ENCODE results near the gene CNTNAP2. TPM values are rescaled to one million over a fixed set of nuclear protein-coding genes. Genes with fewer than 3 reads are reported as not detected.

Gene CNTNAP2
- total and polyA plus RNA-seq, 2 of the 8 experiments (the other 6 are each of a cell fraction or from before 2014, with no cell fraction given): 27.9 to 71.0 TPM

DNA sequence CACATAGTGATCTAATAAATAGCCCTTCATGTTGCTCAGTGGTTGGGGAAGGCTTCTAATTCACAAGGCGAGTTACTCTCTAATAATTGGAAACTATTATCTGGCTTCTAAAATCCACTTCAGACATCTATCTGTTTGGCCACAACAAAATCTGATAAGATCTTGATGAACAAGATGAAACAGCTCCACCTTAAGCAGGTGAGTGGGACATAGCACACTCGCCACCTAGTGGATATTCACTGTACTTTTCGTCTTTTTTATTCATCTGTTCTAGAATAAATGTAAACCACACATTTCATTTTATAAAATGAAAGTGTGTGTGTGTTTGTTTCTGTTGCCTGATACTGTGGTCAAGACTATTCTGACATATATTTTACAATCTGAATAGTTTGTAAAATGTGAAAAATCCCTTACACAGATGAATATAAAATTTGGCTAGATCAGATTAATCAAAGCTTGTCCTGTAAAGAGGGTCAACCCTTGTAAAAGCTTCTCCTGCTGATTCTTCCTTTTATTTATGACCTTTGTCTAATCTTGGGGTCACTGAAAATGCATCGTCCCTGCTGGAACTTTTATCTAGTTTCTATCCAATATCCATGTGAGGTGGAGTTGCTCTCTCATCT, 26.5 kb upstream of the CNTNAP2 start:
- Histone ChIP-seq H3K14ac (ENCODE audit: insufficient read length) (no peak overlapping the region), H3K9ac (replicated peaks in 1 of 4; ENCODE audit: extremely low read depth in 1 of 4, low read depth in 3 of 4, low read length in 3 of 4) (no peak overlapping the region), H2BK120ac (replicated peaks; ENCODE audit: low read depth, low read length) (no peak overlapping the region), H4K91ac (replicated peaks; ENCODE audit: insufficient read length, low read length) (no peak overlapping the region), H3K79me2 (ENCODE audit: control insufficient read depth in 1 of 2, insufficient read depth in 2 of 2, low read length in 2 of 2) (no peaks in the 10 kb centered on the region), H3K23ac (ENCODE audit: insufficient read length) (no peak overlapping the region), H2BK5ac (ENCODE audit: low read depth, low read length) (no peak overlapping the region), H3K36me3 (ENCODE audit: control insufficient read depth in 2 of 4, insufficient read depth in 4 of 4, low read length in 3 of 4) (no peaks in the 10 kb centered on the region), H3K23me2 (ENCODE audit: low read depth, low read length) (no peaks in the 10 kb centered on the region), H3K4me1 (replicated peaks in 1 of 4; ENCODE audit: control insufficient read depth in 3 of 4, insufficient read depth in 4 of 4, low read length in 3 of 4) (no peaks in the 10 kb centered on the region), H2AFZ (ENCODE audit: low read length) (no peak overlapping the region), H2AK5ac (ENCODE audit: low read depth, low read length) (no peak overlapping the region), H3K27me3 (replicated peaks in 1 of 4; ENCODE audit: control insufficient read depth in 3 of 4, extremely low read depth in 1 of 4, insufficient read depth in 3 of 4, low read length in 3 of 4) (peaks cover 0 to 2% (median 0%) of the 10 kb centered on the region in 4 experiments; a peak in 1 of 7 replicates), H3K27ac (ENCODE audit: low read depth, low read length) (no peak overlapping the region), H2BK12ac (ENCODE audit: low read depth, low read length) (no peak overlapping the region), H3K79me1 (ENCODE audit: low read depth, low read length) (no peaks in the 10 kb centered on the region), H3K4ac (replicated peaks; ENCODE audit: insufficient read length, low read depth, low read length) (no peak overlapping the region), H3K4me3 (ENCODE audit: extremely low read depth in 1 of 4, insufficient read depth in 2 of 4, low read depth in 3 of 4, low read length in 4 of 4) (no peak overlapping the region), H3K9me3 (ENCODE audit: insufficient read depth in 2 of 2, low read depth in 1 of 2, low read length in 1 of 2) (no peaks in the 10 kb centered on the region), H4K8ac (ENCODE audit: extremely low read depth, insufficient read depth, low read length) (no peak overlapping the region), H3K18ac (ENCODE audit: extremely low read depth, low read length) (no peak overlapping the region), H2BK20ac (ENCODE audit: low read length) (no peak overlapping the region), H4K5ac (ENCODE audit: insufficient read length, low read depth, low read length) (no peak overlapping the region), H3K56ac (replicated peaks; ENCODE audit: insufficient read length, low read depth, low read length) (no peak overlapping the region), H3K4me2 (ENCODE audit: insufficient read depth in 1 of 2, low read depth in 2 of 2, low read length in 2 of 2) (no peak overlapping the region), H4K20me1 (replicated peaks in 1 of 2; ENCODE audit: control insufficient read depth in 1 of 2, insufficient read depth in 2 of 2, low read length in 2 of 2) (no peaks in the 10 kb centered on the region), H2BK15ac (ENCODE audit: low read length) (no peak overlapping the region)
- POLR2A ChIA-PET (ENCODE audit: partially characterized antibody): no interaction called here
- 8% methylated on average over 4 of the region's 4 CpGs; no CpG with 5 or more reads in 1 of the 2 experiments for WGBS, 2 experiments (ENCODE audit: extremely low coverage in 1 of 2, insufficient coverage in 1 of 2, insufficient read length in 1 of 2, insufficient replicate concordance in 2 of 2, low coverage in 1 of 2, low lambda C conversion rate in 2 of 2, missing lambda C conversion rate in 1 of 2)
- CTCF ChIA-PET (ENCODE audit: partially characterized antibody): interaction anchor here (0.6 to 3.6 kb wide), 39 partner anchors 10 to 1276 kb away, joined by 3 to 17 read pairs (median 4); no protein-coding TSS in a partner anchor
- peak in 2 of 3 experiments; percentile 71 to 81; a peak in 3 of 4 replicates for TF ChIP-seq CTCF (IDR thresholded peaks at IDR 0.05; ENCODE audit: control extremely low read depth in 1 of 3, insufficient read depth in 1 of 3, low read depth in 1 of 3, low read length in 3 of 3)
- no peak for TF ChIP-seq CBX8 (IDR thresholded peaks at IDR 0.05; ENCODE audit: borderline replicate concordance, low read depth, low read length)
- TF ChIP-seq RAD21 (IDR thresholded peaks at IDR 0.05 in 1 of 2, conservative IDR thresholded peaks at IDR 0.05 in 1 of 2; ENCODE audit: low read depth in 2 of 2, low read length in 2 of 2): peak; percentile 86 to 88
- no peak for DNase-seq (ENCODE audit: low read depth in 1 of 2, low spot score in 2 of 2)
- peak; percentile 91 for FAIRE-seq
